ENCODE data around the gene PCK1.

PCK1 gene

DNA sequence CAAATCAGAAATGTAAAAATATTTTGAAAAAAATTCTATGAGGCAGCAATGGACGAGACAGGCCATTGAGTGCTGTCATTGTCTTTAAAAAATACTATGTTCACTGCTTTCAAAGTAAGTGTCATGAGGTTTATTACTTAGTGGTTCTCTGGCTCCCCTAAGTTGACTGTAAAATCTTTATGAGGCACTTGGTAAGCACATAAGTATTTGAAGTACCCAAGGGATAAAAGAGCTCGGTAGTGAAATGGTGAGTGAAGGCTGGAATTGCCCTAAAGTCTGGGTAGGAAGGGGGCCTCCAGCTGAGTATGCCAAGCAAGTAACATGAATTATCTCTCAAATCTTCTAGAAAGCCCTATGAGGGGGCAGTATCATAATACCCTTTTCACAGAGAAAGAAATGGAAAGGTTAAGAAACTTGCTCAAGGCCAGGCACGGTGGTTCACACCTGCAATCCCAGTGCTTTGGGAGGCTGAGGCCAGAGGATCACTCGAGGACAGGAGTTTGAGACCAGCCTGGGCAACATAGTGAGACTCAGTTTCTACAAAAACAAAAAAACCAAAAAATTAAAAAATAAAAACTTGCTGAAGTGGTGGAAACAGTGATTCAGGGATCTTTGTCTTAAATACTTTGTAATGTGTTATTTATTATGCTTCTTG lies 30.5 kb upstream of the PCK1 start:
- no peak for DNase-seq (ENCODE audit: extremely low read depth, insufficient read length)

DNA sequence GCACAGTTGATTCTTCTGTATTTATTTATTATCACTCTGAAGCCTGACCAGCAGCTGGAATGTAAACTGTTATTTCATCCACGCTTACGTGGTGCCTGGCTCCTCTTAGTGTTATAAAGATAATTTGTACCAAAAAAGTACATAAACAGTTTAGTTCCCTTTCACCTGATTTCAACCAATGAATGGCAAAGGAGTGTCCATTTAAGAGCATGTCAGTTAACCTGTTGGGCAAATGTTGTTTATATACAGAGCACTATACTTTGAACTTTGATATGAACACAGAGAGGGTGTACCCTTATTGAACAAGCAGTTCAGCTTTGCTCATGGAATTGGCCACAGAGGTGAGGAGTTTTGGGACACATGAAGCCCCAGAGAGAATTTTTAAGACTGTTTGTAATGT lies 28.8 kb upstream of the PCK1 start:
- DNase-seq (ENCODE audit: extremely low read depth, insufficient read length), result no peak
- Histone ChIP-seq H3K4me3 (replicated peaks; ENCODE audit: low read depth, low read length) (no peak overlapping the region), H3K36me3 (ENCODE audit: control insufficient read depth, insufficient read depth, low read length) (no peaks in the 10 kb centered on the region), H3K27me3 (replicated peaks; ENCODE audit: control insufficient read depth, insufficient read depth, low read length) (no peaks in the 10 kb centered on the region)
- TF ChIP-seq, protein P1, sequence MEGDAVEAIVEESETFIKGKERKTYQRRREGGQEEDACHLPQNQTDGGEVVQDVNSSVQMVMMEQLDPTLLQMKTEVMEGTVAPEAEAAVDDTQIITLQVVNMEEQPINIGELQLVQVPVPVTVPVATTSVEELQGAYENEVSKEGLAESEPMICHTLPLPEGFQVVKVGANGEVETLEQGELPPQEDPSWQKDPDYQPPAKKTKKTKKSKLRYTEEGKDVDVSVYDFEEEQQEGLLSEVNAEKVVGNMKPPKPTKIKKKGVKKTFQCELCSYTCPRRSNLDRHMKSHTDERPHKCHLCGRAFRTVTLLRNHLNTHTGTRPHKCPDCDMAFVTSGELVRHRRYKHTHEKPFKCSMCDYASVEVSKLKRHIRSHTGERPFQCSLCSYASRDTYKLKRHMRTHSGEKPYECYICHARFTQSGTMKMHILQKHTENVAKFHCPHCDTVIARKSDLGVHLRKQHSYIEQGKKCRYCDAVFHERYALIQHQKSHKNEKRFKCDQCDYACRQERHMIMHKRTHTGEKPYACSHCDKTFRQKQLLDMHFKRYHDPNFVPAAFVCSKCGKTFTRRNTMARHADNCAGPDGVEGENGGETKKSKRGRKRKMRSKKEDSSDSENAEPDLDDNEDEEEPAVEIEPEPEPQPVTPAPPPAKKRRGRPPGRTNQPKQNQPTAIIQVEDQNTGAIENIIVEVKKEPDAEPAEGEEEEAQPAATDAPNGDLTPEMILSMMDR (IDR thresholded peaks at IDR 0.05; ENCODE audit: insufficient read depth, low read length, poor library complexity, severe bottlenecking), result no peak

More for the DNA sequence above, 30.5 kb upstream of the PCK1 start:
- Histone ChIP-seq H3K36me3 (ENCODE audit: control insufficient read depth, insufficient read depth, low read length) (no peaks in the 10 kb centered on the region), H3K4me3 (replicated peaks; ENCODE audit: low read depth, low read length) (no peak overlapping the region), H3K27me3 (replicated peaks; ENCODE audit: control insufficient read depth, insufficient read depth, low read length) (no peaks in the 10 kb centered on the region)
- TF ChIP-seq, protein P1 (IDR thresholded peaks at IDR 0.05; ENCODE audit: insufficient read depth, low read length, poor library complexity, severe bottlenecking), result no peak

DNA sequence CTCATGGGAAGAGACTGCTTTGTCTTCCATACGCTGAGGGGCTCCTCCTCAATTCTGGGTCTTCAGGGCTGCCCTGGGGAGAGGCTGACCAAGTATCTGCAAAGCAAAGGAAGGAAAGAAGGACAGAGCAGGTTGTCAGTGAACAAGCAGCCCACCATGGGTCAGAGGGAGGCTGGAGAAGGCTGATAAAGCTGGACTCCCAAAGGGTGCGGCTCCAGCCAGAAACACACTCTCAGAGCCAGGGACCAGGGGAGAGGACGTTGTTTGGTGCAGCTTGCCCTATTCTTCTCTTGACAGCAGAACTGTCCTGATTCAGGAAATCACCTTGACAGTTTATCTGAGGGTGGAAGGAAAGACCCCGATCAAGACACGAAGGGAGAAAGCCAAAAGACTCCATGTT lies 25.6 kb upstream of the PCK1 start:
- no peak overlapping the region for H3K4me3 ChIP-seq (replicated peaks; ENCODE audit: low read depth, low read length)
- TF ChIP-seq, protein P1 (IDR thresholded peaks at IDR 0.05; ENCODE audit: insufficient read depth, low read length, poor library complexity, severe bottlenecking), result no peak
- no peak for DNase-seq (ENCODE audit: extremely low read depth, insufficient read length)
- no peaks in the 10 kb centered on the region for H3K36me3 ChIP-seq (ENCODE audit: control insufficient read depth, insufficient read depth, low read length)
- no peaks in the 10 kb centered on the region for H3K27me3 ChIP-seq (replicated peaks; ENCODE audit: control insufficient read depth, insufficient read depth, low read length)

DNA sequence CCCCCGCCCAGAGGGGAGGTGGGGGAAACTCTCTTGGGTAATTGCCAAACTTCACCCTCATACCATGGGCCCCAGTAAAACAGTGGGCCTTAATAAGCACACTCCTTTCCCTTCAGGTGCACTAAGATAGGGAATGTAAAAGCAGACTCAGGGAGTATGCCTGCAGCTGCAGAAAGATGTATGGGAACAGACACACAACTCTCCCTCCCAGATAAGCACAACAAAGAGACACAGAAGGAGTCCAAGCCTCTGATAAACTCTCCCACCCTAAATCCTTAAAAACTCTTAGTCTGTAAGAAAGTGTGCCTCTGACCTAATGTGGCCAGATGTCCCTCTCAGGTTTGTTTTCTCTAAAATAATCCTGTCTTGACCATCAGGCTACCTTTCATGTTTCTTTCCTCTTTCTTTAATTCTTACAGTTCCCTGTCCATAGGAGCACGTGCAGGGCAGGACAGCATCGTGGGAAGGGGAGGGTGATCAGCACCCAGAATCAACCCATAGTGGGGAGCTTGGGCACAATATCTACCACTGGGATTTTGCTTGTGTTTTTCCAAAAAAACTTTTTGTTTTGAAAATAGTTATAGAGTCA lies 24.7 kb upstream of the PCK1 start:
- Histone ChIP-seq H3K36me3 (ENCODE audit: control insufficient read depth, insufficient read depth, low read length) (no peaks in the 10 kb centered on the region), H3K4me3 (replicated peaks; ENCODE audit: low read depth, low read length) (no peak overlapping the region), H3K27me3 (replicated peaks; ENCODE audit: control insufficient read depth, insufficient read depth, low read length) (no peaks in the 10 kb centered on the region)
- TF ChIP-seq, protein P1 (IDR thresholded peaks at IDR 0.05; ENCODE audit: insufficient read depth, low read length, poor library complexity, severe bottlenecking), result no peak
- no peak for DNase-seq (ENCODE audit: extremely low read depth, insufficient read length)

DNA sequence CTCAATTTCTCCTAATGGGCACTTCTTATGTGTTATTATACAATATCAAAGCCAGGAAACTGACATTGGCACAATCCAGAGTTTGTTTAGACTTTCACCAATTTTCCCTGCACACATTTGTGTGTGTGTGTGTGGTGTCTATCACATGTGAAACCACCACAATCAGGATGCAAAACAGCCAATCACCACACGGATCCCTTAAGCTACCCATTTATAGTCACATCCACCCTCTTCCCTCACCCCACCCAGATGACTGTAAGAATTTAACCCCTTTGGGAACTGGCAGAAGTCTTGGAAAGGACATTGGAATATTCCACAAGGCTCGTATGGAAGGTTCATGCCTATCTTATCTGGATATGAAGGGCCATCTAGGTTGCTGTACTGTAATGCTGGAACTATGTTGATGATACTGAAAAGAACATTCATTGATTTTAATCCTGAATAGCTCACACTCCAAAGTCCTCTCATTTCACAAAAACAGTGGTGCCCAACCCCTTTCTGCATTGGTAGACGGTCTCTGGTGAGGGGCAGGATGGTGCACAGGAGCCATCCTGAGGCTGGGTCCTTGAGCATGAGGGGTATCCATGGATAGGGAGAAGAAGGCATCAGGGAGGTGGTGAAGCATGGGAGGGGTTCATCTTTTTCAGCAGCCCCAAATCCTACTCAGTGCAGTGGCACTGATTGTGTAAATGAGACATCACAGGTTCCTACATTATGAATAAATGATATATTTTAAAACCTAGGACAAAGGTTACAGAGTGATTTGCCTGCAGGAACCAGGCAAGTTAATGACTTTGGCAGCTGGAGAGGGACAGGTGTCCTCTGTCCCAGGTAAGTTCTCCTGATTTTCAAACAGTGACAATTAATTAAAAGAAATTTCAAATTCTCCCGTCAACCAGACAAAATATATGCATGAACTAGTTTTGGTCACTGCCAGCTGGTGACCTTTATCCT lies 23.9 kb upstream of the PCK1 start:
- DNase-seq (ENCODE audit: extremely low read depth, insufficient read length), result no peak
- H3K27me3 ChIP-seq (replicated peaks; ENCODE audit: control insufficient read depth, insufficient read depth, low read length), result no peaks in the 10 kb centered on the region; the same call in 1 of the 2 replicates
- TF ChIP-seq, protein P1 (IDR thresholded peaks at IDR 0.05; ENCODE audit: insufficient read depth, low read length, poor library complexity, severe bottlenecking), result no peak
- H3K4me3 ChIP-seq (replicated peaks; ENCODE audit: low read depth, low read length), result no peak overlapping the region
- H3K36me3 ChIP-seq (ENCODE audit: control insufficient read depth, insufficient read depth, low read length), result no peaks in the 10 kb centered on the region
